Neural progenitor cell (in vitro differentiated cells): ENCODE results near the gene EDIL3. TPM values are rescaled to one million over a fixed set of nuclear protein-coding genes. Genes with fewer than 3 reads are reported as not detected.

ENCODE experiments used
- DNase-seq: peaks from one replicate; pipeline ENCODE4 v3.0.0-alpha.2; 2016; ENCODE audit warnings: low spot score
- H2AFZ ChIP-seq: fragments of 200-600 bp; sonication (generic); replicated peaks from 2 replicates; pipeline ENCODE4 v1.6.1; 2016; ENCODE audit warnings: antibody characterized with exemption
- H3F3A ChIP-seq: fragments of 200-600 bp; sonication (generic); 2 replicates; pipeline ENCODE4 v1.6.1; 2016; ENCODE audit warnings: antibody characterized with exemption, low read depth
- H3K27ac ChIP-seq: fragments of 200-600 bp; sonication (generic); 2 replicates; pipeline ENCODE4 v1.5.1; 2016; ENCODE audit warnings: mild to moderate bottlenecking
- H3K27me3 ChIP-seq: fragments of 200-600 bp; sonication (generic); 2 replicates; pipeline ENCODE4 v1.6.1; 2016; ENCODE audit warnings: mild to moderate bottlenecking, moderate library complexity
- H3K36me3 ChIP-seq: fragments of 200-600 bp; sonication (generic); 2 replicates; pipeline ENCODE4 v1.5.1; 2016
- H3K4me1 ChIP-seq: fragments of 200-600 bp; sonication (generic); 2 replicates; pipeline ENCODE4 v1.6.1; 2016; ENCODE audit warnings: mixed run types
- H3K4me2 ChIP-seq: fragments of 200-600 bp; sonication (generic); 2 replicates; pipeline ENCODE4 v1.6.1; 2016
- H3K4me3 ChIP-seq: fragments of 200-600 bp; sonication (generic); 2 replicates; pipeline ENCODE4 v1.5.1; 2016
- H3K79me2 ChIP-seq: fragments of 200-600 bp; sonication (generic); 2 replicates; pipeline ENCODE4 v1.6.1; 2016; ENCODE audit warnings: low read depth
- H3K9ac ChIP-seq: fragments of 200-600 bp; sonication (generic); 2 replicates; pipeline ENCODE4 v1.6.1; 2016
- H3K9me3 ChIP-seq: fragments of 200-600 bp; sonication (generic); 2 replicates; pipeline ENCODE4 v1.5.1; 2016; ENCODE audit warnings: low read depth
- H4K20me1 ChIP-seq: fragments of 200-600 bp; sonication (generic); 2 replicates; pipeline ENCODE4 v1.6.1; 2016; ENCODE audit warnings: low read depth
- H3K27ac Mint-ChIP-seq: 3 replicates; pipeline ENCODE4 v1.8.0; 2021; ENCODE audit warnings: mixed read lengths
- H3K27me3 Mint-ChIP-seq: 2 replicates; pipeline ENCODE4 v1.8.0; 2022; ENCODE audit warnings: low read depth, mild to moderate bottlenecking, inconsistent platforms, moderate library complexity, mixed read lengths; ENCODE audit not compliant: insufficient read depth
- H3K36me3 Mint-ChIP-seq: 3 replicates; pipeline ENCODE4 v1.8.0; 2021; ENCODE audit warnings: mixed read lengths
- H3K4me1 Mint-ChIP-seq: 3 replicates; pipeline ENCODE4 v1.8.0; 2021; ENCODE audit warnings: mixed read lengths
- H3K4me3 Mint-ChIP-seq: 3 replicates; pipeline ENCODE4 v1.8.0; 2021; ENCODE audit warnings: mild to moderate bottlenecking, moderate library complexity, mixed read lengths
- H3K9me3 Mint-ChIP-seq: 3 replicates; pipeline ENCODE4 v1.8.0; 2020; ENCODE audit warnings: mixed read lengths
- CTCF ChIP-seq: fragments of 200-600 bp; sonication (generic); IDR thresholded peaks from 2 replicates; pipeline ENCODE4 v1.5.1; 2017; ENCODE audit warnings: antibody characterized with exemption, mild to moderate bottlenecking
- EZH2 ChIP-seq: fragments of 200-600 bp; sonication (generic); IDR thresholded peaks from 2 replicates; pipeline ENCODE4 v1.6.1; 2017; ENCODE audit warnings: antibody characterized with exemption, mild to moderate bottlenecking, moderate library complexity
- EZH2phosphoT487 ChIP-seq: fragments of 200-600 bp; sonication (generic); IDR thresholded peaks from 2 replicates; pipeline ENCODE4 v1.6.1; 2017; ENCODE audit warnings: antibody characterized with exemption
- total RNA-seq: library from RNA; depleted of rRNA; stranded (reverse); fragments of >200 nt; gene quantifications from 2 replicates; pipeline ENCODE4 v1.2.3, GENCODE V29; 2015; ENCODE audit warnings: low replicate concordance

Gene EDIL3
- total RNA-seq, 1 donor from 2014 or later: 13.8 TPM

- Histone ChIP-seq H3K79me2 (no peaks in the 10 kb centered on the region), H3K9me3 (no peaks in the 10 kb centered on the region), H2AFZ (no peak overlapping the region), H3K27ac (no peak overlapping the region), H3F3A (no peaks in the 10 kb centered on the region), H3K27me3 (no peaks in the 10 kb centered on the region), H3K4me3 (no peak overlapping the region), H4K20me1 (no peaks in the 10 kb centered on the region), H3K4me2 (no peak overlapping the region), H3K36me3 (no peaks in the 10 kb centered on the region), H3K9ac (no peak overlapping the region), H3K4me1 (peaks cover 10% of the 10 kb centered on the region)
- H3K27ac Mint-ChIP-seq: no peak overlapping the region
- DNase-seq: no peak
- peaks cover 2% of the 10 kb centered on the region for H3K27me3 Mint-ChIP-seq
- no peaks in the 10 kb centered on the region for H3K9me3 Mint-ChIP-seq
- H3K36me3 Mint-ChIP-seq: no peaks in the 10 kb centered on the region
- H3K4me3 Mint-ChIP-seq: no peak overlapping the region
- H3K4me1 Mint-ChIP-seq: peaks cover 3% of the 10 kb centered on the region
- no peak for TF ChIP-seq EZH2
- no peak for TF ChIP-seq EZH2phosphoT487
- no peak for TF ChIP-seq CTCF
Observed at GRCh38 chr5:83917261-83917908, 467.3 kb downstream of the EDIL3 start.

- Histone ChIP-seq H3K9ac (no peak overlapping the region), H3K27ac (no peak overlapping the region), H4K20me1 (no peaks in the 10 kb centered on the region), H3K27me3 (no peaks in the 10 kb centered on the region), H3K4me3 (no peak overlapping the region), H3K79me2 (no peaks in the 10 kb centered on the region), H2AFZ (no peak overlapping the region), H3K36me3 (no peaks in the 10 kb centered on the region), H3K4me1 (peaks cover 10% of the 10 kb centered on the region), H3K9me3 (no peaks in the 10 kb centered on the region), H3F3A (no peaks in the 10 kb centered on the region), H3K4me2 (no peak overlapping the region)
- peaks cover 3% of the 10 kb centered on the region for H3K4me1 Mint-ChIP-seq
- H3K4me3 Mint-ChIP-seq: no peak overlapping the region
- H3K9me3 Mint-ChIP-seq: no peaks in the 10 kb centered on the region
- no peaks in the 10 kb centered on the region for H3K36me3 Mint-ChIP-seq
- TF ChIP-seq EZH2phosphoT487 (no peak), EZH2 (no peak), CTCF (no peak)
- peaks cover 2% of the 10 kb centered on the region for H3K27me3 Mint-ChIP-seq
- no peak overlapping the region for H3K27ac Mint-ChIP-seq
- DNase-seq: no peak
Observed at GRCh38 chr5:83914662-83915418, 469.8 kb downstream of the EDIL3 start.

GRCh38 chr5:83914199-83914598, 470.5 kb downstream of the EDIL3 start:
- no peak overlapping the region for H3K4me3 Mint-ChIP-seq
- H3K79me2 ChIP-seq: no peaks in the 10 kb centered on the region
- H2AFZ ChIP-seq: no peak overlapping the region
- H3K27me3 ChIP-seq: no peaks in the 10 kb centered on the region
- H3K4me2 ChIP-seq: no peak overlapping the region
- no peak overlapping the region for H3K27ac ChIP-seq
- H3K36me3 ChIP-seq: no peaks in the 10 kb centered on the region
- no peaks in the 10 kb centered on the region for H3K9me3 ChIP-seq
- peaks cover 2% of the 10 kb centered on the region for H3K27me3 Mint-ChIP-seq
- H3K4me1 ChIP-seq: peaks cover 8% of the 10 kb centered on the region
- no peaks in the 10 kb centered on the region for H3K9me3 Mint-ChIP-seq
- no peak overlapping the region for H3K9ac ChIP-seq
- H3F3A ChIP-seq: no peaks in the 10 kb centered on the region
- DNase-seq: no peak
- H3K4me3 ChIP-seq: no peak overlapping the region
- TF ChIP-seq EZH2 (no peak), EZH2phosphoT487 (no peak), CTCF (no peak)
- peaks cover 3% of the 10 kb centered on the region for H3K4me1 Mint-ChIP-seq
- no peak overlapping the region for H3K27ac Mint-ChIP-seq
- no peaks in the 10 kb centered on the region for H4K20me1 ChIP-seq
- H3K36me3 Mint-ChIP-seq: no peaks in the 10 kb centered on the region
